GM12892 (cell line): ENCODE measurements around the gene CUL9.

Source experiments
- DNase-seq: peaks from one replicate; pipeline ENCODE4 v3.0.0; 2011; ENCODE audit not compliant: insufficient read length
- FAIRE-seq: peaks from 2 replicates; lab custom pipeline; 2011; peaks lifted over from hg19 to GRCh38; lab: Jason Lieb, UNC
- POLR2A ChIP-seq: IDR thresholded peaks from 2 replicates; pipeline ENCODE4 v1.6.1; 2011; ENCODE audit warnings: low read depth, low read length, control low read depth
- POLR2AphosphoS5 ChIP-seq: IDR thresholded peaks from 2 replicates; pipeline ENCODE4 v1.6.1; 2011; ENCODE audit warnings: low read depth, low read length, control low read depth
- TAF1 ChIP-seq: IDR thresholded peaks from 2 replicates; pipeline ENCODE4 v1.6.1; 2011; ENCODE audit warnings: low read depth, mild to moderate bottlenecking, control low read depth, low read length, borderline replicate concordance

The CUL9 gene

GRCh38 chr6:43186706-43187105 is 4.7 kb downstream of the CUL9 start:
- FAIRE-seq = no peak
- TF ChIP-seq POLR2A (no peak), TAF1 (no peak), POLR2AphosphoS5 (no peak)
- DNase-seq = no peak

- FAIRE-seq (no peak), DNase-seq (no peak)
- no peak for TF ChIP-seq POLR2A
- no peak for TF ChIP-seq POLR2AphosphoS5
- TF ChIP-seq TAF1 = no peak
Observed at GRCh38 chr6:43187821-43188220, 5.8 kb downstream of the CUL9 start.

- no peak for TF ChIP-seq POLR2A
- TF ChIP-seq POLR2AphosphoS5 = no peak
- no peak for TF ChIP-seq TAF1
- DNase-seq (no peak), FAIRE-seq (no peak)
Observed at GRCh38 chr6:43188426-43188825, 6.4 kb downstream of the CUL9 start.

- DNase-seq (no peak), FAIRE-seq (no peak)
- TF ChIP-seq POLR2A (no peak), POLR2AphosphoS5 (no peak), TAF1 (no peak)
Observed at GRCh38 chr6:43189776-43190304, 7.8 kb downstream of the CUL9 start.

GRCh38 chr6:43192911-43193310 is 10.9 kb downstream of the CUL9 start:
- TF ChIP-seq POLR2A (no peak), TAF1 (no peak)
- no peak for FAIRE-seq
- DNase-seq = no peak

- TF ChIP-seq POLR2A = no peak
- no peak for TF ChIP-seq POLR2AphosphoS5
- TF ChIP-seq TAF1 = no peak
- FAIRE-seq (no peak), DNase-seq (no peak)
Observed at GRCh38 chr6:43193929-43194328, 11.9 kb downstream of the CUL9 start.

- DNase-seq (no peak), FAIRE-seq (no peak)
- TF ChIP-seq TAF1 (no peak), POLR2AphosphoS5 (no peak), POLR2A (no peak)
Observed at GRCh38 chr6:43196337-43196736, 14.3 kb downstream of the CUL9 start.

- FAIRE-seq = no peak
- TF ChIP-seq POLR2AphosphoS5 (no peak), TAF1 (no peak), POLR2A (no peak)
- DNase-seq = no peak
Observed at GRCh38 chr6:43199912-43200311, 17.9 kb downstream of the CUL9 start.

GRCh38 chr6:43200541-43200940 is 18.5 kb downstream of the CUL9 start:
- FAIRE-seq = no peak
- no peak for DNase-seq
- TF ChIP-seq TAF1 (no peak), POLR2AphosphoS5 (no peak), POLR2A (no peak)

- TF ChIP-seq POLR2AphosphoS5 (no peak), TAF1 (no peak), POLR2A (no peak)
- DNase-seq = no peak
- no peak for FAIRE-seq
Observed at GRCh38 chr6:43202451-43202850, 20.5 kb downstream of the CUL9 start.

GRCh38 chr6:43203029-43203717 is 21.2 kb downstream of the CUL9 start:
- TF ChIP-seq TAF1 (no peak), POLR2A (no peak)
- no peak for DNase-seq
- FAIRE-seq = no peak

GRCh38 chr6:43203718-43204095 is 21.7 kb downstream of the CUL9 start:
- FAIRE-seq (no peak), DNase-seq (no peak)
- no peak for TF ChIP-seq TAF1
- no peak for TF ChIP-seq POLR2AphosphoS5
- TF ChIP-seq POLR2A = no peak
